Fibroblast of mammary gland (primary cell): Measurements from ENCODE around the gene CHST1.

Experiments used
- DNase-seq: peaks from one replicate; pipeline ENCODE4 v3.0.0-alpha.2; 2010; ENCODE audit warnings: low read depth
- H3K4me3 ChIP-seq: 2 replicates; pipeline ENCODE4 v1.5.1; 2011; ENCODE audit warnings: low read depth, mild to moderate bottlenecking, low read length, moderate library complexity; ENCODE audit not compliant: control insufficient read depth
- TF ChIP-seq, protein P1 (sequence below): conservative IDR thresholded peaks from 2 replicates; pipeline ENCODE4 v1.5.1; 2011; ENCODE audit warnings: low read depth, low read length, inconsistent platforms; ENCODE audit not compliant: control insufficient read depth, insufficient read depth

The CHST1 gene

DNA sequence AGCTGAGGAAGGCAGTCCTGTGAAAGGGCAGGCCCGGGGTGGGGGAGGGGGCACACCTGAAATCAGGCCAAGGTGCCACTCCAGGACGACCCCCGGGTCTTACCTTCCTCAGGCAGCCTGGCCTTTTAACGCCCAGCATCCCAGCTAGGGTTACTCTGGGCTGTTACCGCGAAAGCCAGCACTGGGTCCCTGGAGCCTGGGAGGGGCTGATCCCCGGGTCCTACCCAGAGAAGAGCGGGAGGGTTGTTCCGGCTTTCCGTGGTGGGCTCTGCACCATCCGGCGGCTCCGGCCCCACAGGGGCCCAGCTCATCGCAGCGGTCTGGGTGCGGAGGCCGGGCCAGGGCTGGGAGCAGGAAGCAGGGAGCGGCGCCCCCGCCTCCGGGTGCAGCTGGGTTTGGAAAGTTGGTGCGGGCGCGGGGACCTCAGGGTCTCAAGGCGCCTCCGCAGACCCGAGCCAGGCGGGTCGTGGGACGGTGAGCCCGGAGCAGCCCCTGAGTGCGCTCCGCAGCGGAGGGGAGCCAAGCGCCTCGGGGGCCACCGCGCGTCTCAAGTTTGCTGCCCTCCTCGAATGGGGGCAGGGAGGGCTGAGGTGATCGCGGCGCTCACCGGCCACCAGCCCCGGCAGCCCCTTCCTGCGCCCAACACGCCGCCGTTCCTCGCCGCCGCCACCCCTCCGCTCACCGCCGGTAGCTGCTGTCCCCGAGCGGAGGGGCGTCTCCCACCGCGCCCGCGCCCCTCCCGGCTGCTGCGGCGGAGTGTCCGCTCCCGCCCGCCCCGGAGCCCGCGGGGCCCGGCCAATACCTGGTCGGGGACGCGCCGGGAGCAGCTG is 831 bp downstream of the CHST1 start:
- TF ChIP-seq, protein P1, sequence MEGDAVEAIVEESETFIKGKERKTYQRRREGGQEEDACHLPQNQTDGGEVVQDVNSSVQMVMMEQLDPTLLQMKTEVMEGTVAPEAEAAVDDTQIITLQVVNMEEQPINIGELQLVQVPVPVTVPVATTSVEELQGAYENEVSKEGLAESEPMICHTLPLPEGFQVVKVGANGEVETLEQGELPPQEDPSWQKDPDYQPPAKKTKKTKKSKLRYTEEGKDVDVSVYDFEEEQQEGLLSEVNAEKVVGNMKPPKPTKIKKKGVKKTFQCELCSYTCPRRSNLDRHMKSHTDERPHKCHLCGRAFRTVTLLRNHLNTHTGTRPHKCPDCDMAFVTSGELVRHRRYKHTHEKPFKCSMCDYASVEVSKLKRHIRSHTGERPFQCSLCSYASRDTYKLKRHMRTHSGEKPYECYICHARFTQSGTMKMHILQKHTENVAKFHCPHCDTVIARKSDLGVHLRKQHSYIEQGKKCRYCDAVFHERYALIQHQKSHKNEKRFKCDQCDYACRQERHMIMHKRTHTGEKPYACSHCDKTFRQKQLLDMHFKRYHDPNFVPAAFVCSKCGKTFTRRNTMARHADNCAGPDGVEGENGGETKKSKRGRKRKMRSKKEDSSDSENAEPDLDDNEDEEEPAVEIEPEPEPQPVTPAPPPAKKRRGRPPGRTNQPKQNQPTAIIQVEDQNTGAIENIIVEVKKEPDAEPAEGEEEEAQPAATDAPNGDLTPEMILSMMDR, result no peak
- peak overlapping the region; percentile 37 for H3K4me3 ChIP-seq
- no peak for DNase-seq

GRCh38 chr11:45663486-45664375 is 1.7 kb downstream of the CHST1 start:
- DNase-seq, result peak; percentile 36
- TF ChIP-seq, protein P1, result no peak
- peak overlapping the region; percentile 37 for H3K4me3 ChIP-seq

DNA sequence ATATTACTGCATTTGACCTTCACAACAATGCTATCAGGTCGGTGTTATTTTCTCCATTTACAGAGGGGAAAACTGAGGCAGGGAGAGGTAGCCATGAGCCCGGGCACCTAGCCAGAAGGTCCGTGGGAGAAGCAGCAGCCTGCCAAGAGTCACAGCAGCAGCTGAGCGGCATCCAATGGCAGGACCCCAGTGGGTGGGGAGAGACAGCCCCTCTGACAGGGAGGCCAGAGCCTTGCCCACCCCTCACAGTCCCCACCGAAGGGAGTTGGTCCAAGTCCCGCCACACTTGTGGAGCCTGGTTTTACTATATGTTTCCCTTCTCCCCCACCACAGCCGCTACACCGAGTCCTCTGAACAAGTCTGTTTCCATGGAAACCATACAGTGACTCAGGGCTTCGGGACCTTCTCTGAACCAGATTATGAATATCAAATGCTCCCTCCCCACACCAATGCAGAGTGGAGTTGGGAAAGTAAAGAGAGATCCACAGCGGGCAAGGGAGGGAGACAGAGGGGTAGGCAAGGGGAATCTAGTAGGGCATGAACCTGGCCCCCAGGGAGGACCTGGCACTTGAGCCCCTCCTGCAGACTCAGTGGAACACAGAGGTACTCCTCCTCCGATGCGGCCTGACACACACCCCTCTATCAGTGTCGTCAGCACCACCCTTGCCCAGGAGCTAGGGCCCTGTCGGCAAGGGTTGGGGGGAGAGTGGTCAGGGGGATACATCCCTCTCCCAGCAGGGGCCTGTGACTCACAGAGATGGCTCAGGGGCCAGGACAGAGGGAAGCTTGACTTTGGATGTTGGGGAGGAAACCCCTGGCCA is 2.5 kb downstream of the CHST1 start:
- peak; percentile 92 for DNase-seq
- no peak overlapping the region for H3K4me3 ChIP-seq
- TF ChIP-seq, protein P1, result no peak

GRCh38 chr11:45662096-45662664 is 3.2 kb downstream of the CHST1 start:
- TF ChIP-seq, protein P1, result no peak
- H3K4me3 ChIP-seq, result no peak overlapping the region
- DNase-seq, result no peak

GRCh38 chr11:45661439-45662055 is 3.9 kb downstream of the CHST1 start:
- no peak for DNase-seq
- TF ChIP-seq, protein P1, result no peak
- no peak overlapping the region for H3K4me3 ChIP-seq
